Endothelial cell of umbilical vein (primary cell): ENCODE data around the gene FAM13B. TPM values are rescaled to one million over a fixed set of nuclear protein-coding genes. Genes with fewer than 3 reads are reported as not detected.

ENCODE experiments used
- BruUV-seq: library from RNA; stranded (reverse); fragments of 400-500 nt; replicated peaks from 2 replicates; lab custom pipeline; 2021; lab: Mats Ljungman, UMichigan
- CTCF ChIA-PET: fragments of 300-600, 350-600 bp; sonication (Branson Sonifier 250); formaldehyde crosslinking; loops from one replicate; lab custom pipeline; 2021; ENCODE audit warnings: antibody characterized with exemption, inconsistent platforms; lab: Charles Lee
- POLR2A ChIA-PET: fragments of 300-600, 350-600 bp; sonication (Branson Sonifier 250); formaldehyde crosslinking; loops from one replicate; lab custom pipeline; 2021; ENCODE audit warnings: antibody characterized with exemption, inconsistent platforms; lab: Charles Lee
- DNase-seq: peaks from one replicate; pipeline ENCODE4 v3.0.0-alpha.2; 2011; ENCODE audit warnings: low read depth, low spot score
- FAIRE-seq: peaks from 2 replicates; lab custom pipeline; 2011; peaks lifted over from hg19 to GRCh38; lab: Jason Lieb, UNC
- H2AFZ ChIP-seq: 2 replicates; pipeline ENCODE4 v1.6.0; 2012; ENCODE audit warnings: low read depth, low read length, control low read depth, inconsistent platforms
- H3K27ac ChIP-seq: 2 replicates; pipeline ENCODE4 v1.5.1; 2011; ENCODE audit warnings: low read depth, mild to moderate bottlenecking, control low read depth, low read length, moderate library complexity; ENCODE audit not compliant: insufficient read depth
- H3K27me3 ChIP-seq, 2 experiments: 2 replicates each; pipeline versions ENCODE4 v1.6.0 to v1.6.1; 2011; ENCODE audit warnings: low read length in 2 of 2, mixed read lengths in 1 of 2; ENCODE audit not compliant: control insufficient read depth in 2 of 2, insufficient read depth in 2 of 2
- H3K36me3 ChIP-seq, 2 experiments: 2 replicates in 1 of 2; 3 replicates in 1 of 2; pipeline ENCODE4 v1.5.1; 2011; ENCODE audit warnings: low read length in 2 of 2, mild to moderate bottlenecking in 1 of 2, moderate library complexity in 1 of 2; ENCODE audit not compliant: control insufficient read depth in 2 of 2, insufficient read depth in 2 of 2; ENCODE audit errors: extremely low read depth in 1 of 2
- H3K4me1 ChIP-seq: 3 replicates; pipeline ENCODE4 v1.5.1; 2011; ENCODE audit warnings: mild to moderate bottlenecking, low read length; ENCODE audit not compliant: control insufficient read depth, insufficient read depth; ENCODE audit errors: extremely low read depth
- H3K4me2 ChIP-seq: 2 replicates; pipeline ENCODE4 v1.6.1; 2011; ENCODE audit warnings: low read length, control low read depth, mixed read lengths; ENCODE audit not compliant: insufficient read depth
- H3K4me3 ChIP-seq, 3 experiments: fragments of 200-600 bp in 1 of 3; sonication (generic), shearing (Covaris generic) in 1 of 3; replicated peaks in 1 of 3; 2 replicates each; pipeline ENCODE4 v1.5.1; 2011 to 2016; ENCODE audit warnings: control low read depth in 3 of 3, low read length in 3 of 3, mild to moderate bottlenecking in 2 of 3, inconsistent platforms in 1 of 3, low read depth in 1 of 3, moderate library complexity in 1 of 3; ENCODE audit not compliant: insufficient read depth in 1 of 3
- H3K79me2 ChIP-seq: 2 replicates; pipeline ENCODE4 v1.6.0; 2012; ENCODE audit warnings: low read length, inconsistent platforms; ENCODE audit not compliant: control insufficient read depth, insufficient read depth
- H3K9ac ChIP-seq: replicated peaks from 2 replicates; pipeline ENCODE3; 2011; ENCODE audit warnings: low read length, control low read depth; ENCODE audit not compliant: insufficient read depth; ENCODE audit errors: extremely low read depth
- H3K9me1 ChIP-seq: replicated peaks from 3 replicates; pipeline ENCODE4 v1.6.0; 2011; ENCODE audit warnings: mild to moderate bottlenecking, low read length; ENCODE audit not compliant: control insufficient read depth, insufficient read depth; ENCODE audit errors: extremely low read depth
- H3K9me3 ChIP-seq: replicated peaks from 2 replicates; pipeline ENCODE4 v1.5.1; 2012; ENCODE audit warnings: low read length, inconsistent platforms; ENCODE audit not compliant: control insufficient read depth, insufficient read depth
- H4K20me1 ChIP-seq: replicated peaks from 2 replicates; pipeline ENCODE3; 2011; ENCODE audit warnings: mild to moderate bottlenecking, low read length; ENCODE audit not compliant: control insufficient read depth, insufficient read depth; ENCODE audit errors: extremely low read depth
- EZH2 ChIP-seq: IDR thresholded peaks from 2 replicates; pipeline ENCODE4 v1.6.1; 2012; ENCODE audit warnings: borderline replicate concordance, low read depth, mild to moderate bottlenecking, moderate library complexity, low read length, inconsistent platforms; ENCODE audit not compliant: severe bottlenecking
- FOS ChIP-seq: IDR thresholded peaks from 2 replicates; pipeline ENCODE4 v1.6.1; 2011; ENCODE audit warnings: mild to moderate bottlenecking, low read length, moderate library complexity, borderline replicate concordance; ENCODE audit not compliant: insufficient read depth
- GATA2 ChIP-seq: IDR thresholded peaks from 2 replicates; pipeline ENCODE4 v1.7.0; 2011; ENCODE audit warnings: low read depth, mild to moderate bottlenecking, moderate library complexity, mixed read lengths, low read length; ENCODE audit not compliant: insufficient read length, insufficient read depth
- JUN ChIP-seq: IDR thresholded peaks from 2 replicates; pipeline ENCODE4 v1.6.1; 2011; ENCODE audit warnings: borderline replicate concordance, low read depth; ENCODE audit not compliant: insufficient read length, insufficient read depth
- MYC ChIP-seq: IDR thresholded peaks from one replicate; pipeline ENCODE4 v1.6.1; 2011; ENCODE audit warnings: mild to moderate bottlenecking, low read depth, low read length
- POLR2A ChIP-seq: IDR thresholded peaks from 2 replicates; pipeline ENCODE4 v1.6.1; 2012; ENCODE audit warnings: low read depth, mild to moderate bottlenecking, control low read depth, low read length
- POLR2AphosphoS5 ChIP-seq: IDR thresholded peaks from 2 replicates; pipeline ENCODE4 v1.6.1; 2012; ENCODE audit warnings: low read depth, mild to moderate bottlenecking, control low read depth, low read length, moderate library complexity; ENCODE audit not compliant: insufficient read depth
- dilution Hi-C: fragments of 300-500 bp; cut with MboI; formaldehyde crosslinking; loops from one replicate; pipeline ENCODE4 v1.15.0; 2019; ENCODE audit warnings: low sequenced_read_pairs; ENCODE audit not compliant: extremely low pct_ligation_motif_present
- intact Hi-C: fragments of 100-400 bp; cut with micrococcal nuclease; formaldehyde crosslinking; loops from one replicate; pipeline ENCODE4 v1.10.0; 2022
- polyA plus RNA-seq, 4 experiments: library from polyadenylated mRNA; depleted of rRNA in 3 of 4; stranded (reverse) in 3 of 4; unstranded in 1 of 4; fragments of >200 nt; gene quantifications; 2 replicates each; pipeline versions ENCODE4 v1.2.1 to v1.2.3, GENCODE V29; 2011 to 2012; ENCODE audit warnings: missing spikeins in 1 of 4
- total RNA-seq: library from RNA; stranded (reverse); gene quantifications from 2 replicates; pipeline ENCODE4 v1.2.3, GENCODE V29; 2021
- TF ChIP-seq, protein P1 (sequence below): IDR thresholded peaks from 2 replicates; pipeline ENCODE4 v1.6.1; 2011; ENCODE audit not compliant: insufficient read depth, insufficient read length
- TF ChIP-seq, protein P2 (sequence below), 2 donors: IDR thresholded peaks; 1 replicate in 1 of 2; 2 replicates in 1 of 2; pipeline ENCODE4 v1.5.1; 2011; ENCODE audit warnings: low read length in 2 of 2, mild to moderate bottlenecking in 2 of 2, moderate library complexity in 2 of 2, control low read depth in 1 of 2, inconsistent platforms in 1 of 2, low read depth in 1 of 2; ENCODE audit not compliant: insufficient read depth in 1 of 2; ENCODE audit errors: extremely low read depth in 1 of 2

Gene FAM13B
- total and polyA plus RNA-seq, 2 donors (not counting 3 experiments of a cell fraction or from before 2014, with no cell fraction given): 8.7 to 25.4 TPM

- intact Hi-C loops: loop anchor here (5.0 kb wide), 1 partner anchor 108 kb away; the partner anchor contains the start of gene PKD2L2
- no peaks in the 10 kb centered on the region for H3K9me3 ChIP-seq
- no peaks in the 10 kb centered on the region for H3K9me1 ChIP-seq
- H3K4me2 ChIP-seq: peak overlapping the region; percentile 27
- no peak overlapping the region for H3K4me3 ChIP-seq
- H3K36me3 ChIP-seq: peaks cover 0 to 2% of the 10 kb centered on the region in 2 experiments
- H2AFZ ChIP-seq: no peak overlapping the region
- H3K4me1 ChIP-seq: peaks cover 16% of the 10 kb centered on the region
- TF ChIP-seq FOS: no peak
- no peak for TF ChIP-seq EZH2
- TF ChIP-seq JUN: no peak
- TF ChIP-seq, protein P1, sequence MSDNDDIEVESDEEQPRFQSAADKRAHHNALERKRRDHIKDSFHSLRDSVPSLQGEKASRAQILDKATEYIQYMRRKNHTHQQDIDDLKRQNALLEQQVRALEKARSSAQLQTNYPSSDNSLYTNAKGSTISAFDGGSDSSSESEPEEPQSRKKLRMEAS: no peak
- no peak for TF ChIP-seq POLR2AphosphoS5
- no peak for TF ChIP-seq GATA2
- TF ChIP-seq POLR2A: no peak
- TF ChIP-seq, protein P2, sequence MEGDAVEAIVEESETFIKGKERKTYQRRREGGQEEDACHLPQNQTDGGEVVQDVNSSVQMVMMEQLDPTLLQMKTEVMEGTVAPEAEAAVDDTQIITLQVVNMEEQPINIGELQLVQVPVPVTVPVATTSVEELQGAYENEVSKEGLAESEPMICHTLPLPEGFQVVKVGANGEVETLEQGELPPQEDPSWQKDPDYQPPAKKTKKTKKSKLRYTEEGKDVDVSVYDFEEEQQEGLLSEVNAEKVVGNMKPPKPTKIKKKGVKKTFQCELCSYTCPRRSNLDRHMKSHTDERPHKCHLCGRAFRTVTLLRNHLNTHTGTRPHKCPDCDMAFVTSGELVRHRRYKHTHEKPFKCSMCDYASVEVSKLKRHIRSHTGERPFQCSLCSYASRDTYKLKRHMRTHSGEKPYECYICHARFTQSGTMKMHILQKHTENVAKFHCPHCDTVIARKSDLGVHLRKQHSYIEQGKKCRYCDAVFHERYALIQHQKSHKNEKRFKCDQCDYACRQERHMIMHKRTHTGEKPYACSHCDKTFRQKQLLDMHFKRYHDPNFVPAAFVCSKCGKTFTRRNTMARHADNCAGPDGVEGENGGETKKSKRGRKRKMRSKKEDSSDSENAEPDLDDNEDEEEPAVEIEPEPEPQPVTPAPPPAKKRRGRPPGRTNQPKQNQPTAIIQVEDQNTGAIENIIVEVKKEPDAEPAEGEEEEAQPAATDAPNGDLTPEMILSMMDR (IDR thresholded peaks at IDR 0.05; ENCODE audit: extremely low read depth in 1 of 2, insufficient read depth in 1 of 2, low read depth in 1 of 2, low read length in 2 of 2): no peak
- no peak for TF ChIP-seq MYC
- BruUV-seq: no TSS peak
- H3K9ac ChIP-seq: no peak overlapping the region
- dilution Hi-C loops: no loop called here
- H3K79me2 ChIP-seq: peaks cover 37% of the 10 kb centered on the region
- H3K27me3 ChIP-seq: no peaks in the 10 kb centered on the region
- H3K27ac ChIP-seq: no peak overlapping the region
- ChIA-PET CTCF (interaction anchor here (0.9 to 2.3 kb wide), 4 partner anchors 12 to 217 kb away, joined by 3 to 13 read pairs (median 4); no protein-coding TSS in a partner anchor), POLR2A (interaction anchor here (0.6 kb wide), 1 partner anchor 82 kb away, joined by 3 read pairs; no protein-coding TSS in a partner anchor)
- FAIRE-seq (no peak), DNase-seq (no peak)
- no peaks in the 10 kb centered on the region for H4K20me1 ChIP-seq
Observed at GRCh38 chr5:137995749-137996128, 37.1 kb downstream of the FAM13B start.
